HCT116 (cell line): ENCODE measurements around the gene SLCO4A1. TPM values are rescaled to one million over a fixed set of nuclear protein-coding genes. Genes with fewer than 3 reads are reported as not detected.
A peak's percentile ranks its signal among the peaks of the same experiment; 100 is the strongest.

Experiments
- ATAC-seq: fragments of 200-7000 bp; cut with Tn5 transposase; 2 replicates; pipeline ENCODE4 v1.9.1; 2020; ENCODE audit warnings: mild to moderate bottlenecking, moderate library complexity
- BruUV-seq: library from RNA; stranded (reverse); fragments of 400-500 nt; replicated peaks from 2 replicates; lab custom pipeline; 2021; lab: Mats Ljungman, UMichigan
- CTCF ChIA-PET: fragments of 300-600 bp; sonication (Branson Sonifier 250); formaldehyde crosslinking; loops from one replicate; lab custom pipeline; 2021; ENCODE audit warnings: antibody characterized with exemption; lab: Charles Lee
- POLR2A ChIA-PET: fragments of 300-600, 350-600 bp; sonication (Branson Sonifier 250); formaldehyde crosslinking; loops from one replicate; lab custom pipeline; 2021; ENCODE audit warnings: antibody characterized with exemption; lab: Charles Lee
- RAD21 ChIA-PET, 2 experiments: fragments of 300-600 bp; sonication (Branson Sonifier 250); formaldehyde crosslinking; loops; one replicate each; lab custom pipeline; 2023; ENCODE audit warnings: low total read pairs in 2 of 2; ENCODE audit not compliant: uncharacterized antibody in 2 of 2, unreplicated experiment in 2 of 2, low non-redundant PET in 1 of 2; lab: Charles Lee
- DNase-seq: peaks from one replicate; pipeline ENCODE4 v3.0.0-alpha.2; 2010; ENCODE audit warnings: low read depth, low spot score
- H2AFZ ChIP-seq: fragments of 200-600 bp; shearing (Covaris generic), sonication (generic); 2 replicates; pipeline ENCODE4 v1.6.1; 2017; ENCODE audit warnings: low read depth, mixed run types, mixed read lengths, antibody characterized with exemption, low read length; ENCODE audit not compliant: poor library complexity, severe bottlenecking
- H3K27ac ChIP-seq: 2 replicates; pipeline ENCODE4 v1.5.1; 2012; ENCODE audit warnings: low read depth, low read length
- H3K27me3 ChIP-seq: fragments of 200-600 bp; sonication (generic); 2 replicates; pipeline ENCODE4 v1.6.1; 2016; ENCODE audit warnings: mixed run types, low read length, mixed read lengths; ENCODE audit not compliant: insufficient read depth
- H3K36me3 ChIP-seq, 2 experiments: fragments of 200-500 bp in 1 of 2; fragments of 200-600 bp in 1 of 2; sonication (Bioruptor generic) in 1 of 2; sonication (generic) in 1 of 2; 2 replicates each; pipeline versions ENCODE4 v1.5.1 to v1.6.1; 2014 to 2016; ENCODE audit warnings: low read length in 2 of 2, inconsistent platforms in 1 of 2, mixed read lengths in 1 of 2, mixed run types in 1 of 2; ENCODE audit not compliant: insufficient read depth in 2 of 2, control insufficient read depth in 1 of 2
- H3K4me1 ChIP-seq, 2 experiments: fragments of 200-600 bp in 1 of 2; sonication (generic) in 1 of 2; 2 replicates each; pipeline versions ENCODE4 v1.5.1 to v1.6.1; 2012 to 2017; ENCODE audit warnings: low read length in 2 of 2, inconsistent platforms in 1 of 2, mild to moderate bottlenecking in 1 of 2, mixed read lengths in 1 of 2, mixed run types in 1 of 2, moderate library complexity in 1 of 2; ENCODE audit not compliant: insufficient read depth in 2 of 2, control insufficient read depth in 1 of 2
- H3K4me2 ChIP-seq: fragments of 200-600 bp; sonication (generic); 2 replicates; pipeline ENCODE4 v1.6.1; 2017; ENCODE audit warnings: mixed run types, low read length, mixed read lengths
- H3K4me3 ChIP-seq, 2 experiments: fragments of 200-600 bp in 1 of 2; sonication (generic) in 1 of 2; replicated peaks in 1 of 2; 2 replicates each; pipeline ENCODE4 v1.5.1; 2011 to 2016; ENCODE audit warnings: low read length in 2 of 2, control low read depth in 1 of 2, low read depth in 1 of 2, mild to moderate bottlenecking in 1 of 2, mixed read lengths in 1 of 2, mixed run types in 1 of 2
- H3K79me2 ChIP-seq: fragments of 200-600 bp; sonication (generic); 2 replicates; pipeline ENCODE4 v1.6.1; 2017; ENCODE audit warnings: mild to moderate bottlenecking, mixed run types, low read length, moderate library complexity, mixed read lengths; ENCODE audit not compliant: insufficient read depth
- H3K9ac ChIP-seq: fragments of 200-600 bp; sonication (generic); 2 replicates; pipeline ENCODE4 v1.6.1; 2016; ENCODE audit warnings: low read length, mixed read lengths
- H3K9me2 ChIP-seq: fragments of 200-600 bp; sonication (generic), shearing (Covaris generic); 2 replicates; pipeline ENCODE4 v1.6.1; 2017; ENCODE audit warnings: mixed run types, mild to moderate bottlenecking, moderate library complexity; ENCODE audit not compliant: insufficient read depth
- H3K9me3 ChIP-seq, 2 experiments: fragments of 200-500 bp in 1 of 2; fragments of 200-600 bp in 1 of 2; sonication (Bioruptor generic) in 1 of 2; sonication (generic) in 1 of 2; 2 replicates each; pipeline ENCODE4 v1.6.1; 2014 to 2017; ENCODE audit warnings: low read length in 2 of 2, mixed read lengths in 2 of 2, inconsistent platforms in 1 of 2, low read depth in 1 of 2, mild to moderate bottlenecking in 1 of 2, mixed run types in 1 of 2, moderate library complexity in 1 of 2; ENCODE audit not compliant: control insufficient read depth in 1 of 2, insufficient read depth in 1 of 2
- H4K20me1 ChIP-seq: fragments of 200-600 bp; sonication (generic), shearing (Covaris generic); 2 replicates; pipeline ENCODE4 v1.6.1; 2017; ENCODE audit warnings: mixed run types, mild to moderate bottlenecking, moderate library complexity; ENCODE audit not compliant: insufficient read depth
- ELF1 ChIP-seq: IDR thresholded peaks from 2 replicates; pipeline ENCODE4 v1.6.1; 2012; ENCODE audit warnings: low read depth, borderline replicate concordance
- POLR2AphosphoS5 ChIP-seq: IDR thresholded peaks from 2 replicates; pipeline ENCODE4 v1.6.1; 2011; ENCODE audit warnings: mild to moderate bottlenecking, low read depth, low read length, moderate library complexity
- TCF7L2 ChIP-seq: IDR thresholded peaks from 2 replicates; pipeline ENCODE4 v1.7.0; 2011; ENCODE audit warnings: borderline replicate concordance, inconsistent platforms; ENCODE audit not compliant: insufficient read depth, insufficient read length; ENCODE audit errors: extremely low read depth
- YY1 ChIP-seq: IDR thresholded peaks from 2 replicates; pipeline ENCODE4 v1.6.1; 2011; ENCODE audit warnings: low read length, low read depth, moderate library complexity, mild to moderate bottlenecking; ENCODE audit not compliant: insufficient replicate concordance; ENCODE audit errors: extremely low read depth
- intact Hi-C: fragments of 100-400 bp; cut with micrococcal nuclease; formaldehyde crosslinking; loops from 2 replicates; pipeline ENCODE4 v1.10.0; 2022
- total RNA-seq: library from RNA; stranded (reverse); gene quantifications from one replicate; pipeline ENCODE4 v1.2.1, GENCODE V29; 2021; ENCODE audit not compliant: unreplicated experiment
- TF ChIP-seq, protein P1 (sequence below): IDR thresholded peaks from 2 replicates; pipeline ENCODE4 v1.6.1; 2011; ENCODE audit warnings: mild to moderate bottlenecking, low read length, moderate library complexity; ENCODE audit not compliant: insufficient replicate concordance; ENCODE audit errors: extremely low read depth

Gene SLCO4A1
- total RNA-seq, 1 experiment from 2014 or later = 107 TPM

DNA sequence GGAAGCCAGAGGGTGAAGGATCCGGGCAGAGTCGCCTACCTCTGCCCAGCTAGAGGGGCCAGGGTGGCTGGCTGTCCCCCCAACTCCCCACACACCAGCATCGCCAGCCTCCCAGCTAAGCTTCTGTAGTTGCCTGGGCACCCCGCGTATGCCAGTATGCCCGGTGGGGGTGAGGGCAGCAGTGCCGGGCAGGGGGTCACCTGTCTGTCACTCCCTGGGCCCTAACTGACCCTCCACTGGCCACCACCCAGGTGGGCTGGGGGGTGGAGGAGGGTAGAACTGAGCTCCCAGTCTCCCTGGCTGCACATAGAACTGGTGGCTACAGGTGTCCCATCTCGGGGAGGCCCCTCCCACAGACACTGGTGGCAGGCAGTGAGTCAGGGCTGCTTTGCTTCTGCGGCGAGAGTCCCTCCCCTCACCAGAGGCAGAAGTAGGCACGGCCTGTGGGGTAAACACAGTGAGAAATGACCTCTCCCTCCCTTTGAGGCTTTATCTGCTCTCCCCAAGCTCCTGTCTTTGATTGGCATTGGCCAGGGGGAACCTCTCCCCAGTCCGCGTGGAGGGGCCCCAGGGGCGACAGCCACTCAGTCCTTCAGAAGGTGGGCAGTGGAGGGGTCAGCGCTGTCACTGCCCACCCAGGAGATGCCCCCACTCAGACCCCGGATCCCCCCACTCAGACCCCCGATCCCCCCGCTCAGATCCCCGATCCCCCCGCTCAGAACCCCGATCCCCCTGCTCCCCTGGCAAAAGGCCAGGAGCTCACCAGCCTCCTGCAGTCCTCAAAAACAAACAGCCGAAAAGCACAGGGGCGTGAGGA is 68.8 kb downstream of the SLCO4A1 start:
- no peaks in the 10 kb centered on the region for H3K9me2 ChIP-seq
- RAD21 ChIA-PET = interaction anchor here in 1 of 2 experiments (0.6 kb wide), 2 partner anchors 114 to 162 kb away, joined by 3 read pairs; no protein-coding TSS in a partner anchor
- BruUV-seq = no TSS peak
- CTCF ChIA-PET = no interaction called here
- peak overlapping the region; percentile 98 for H3K4me2 ChIP-seq
- intact Hi-C loops = no loop called here
- no peak overlapping the region for H2AFZ ChIP-seq
- no peaks in the 10 kb centered on the region for H3K9me3 ChIP-seq
- peak overlapping the region; percentile 91 for H3K9ac ChIP-seq
- ATAC-seq (peak; percentile 41), DNase-seq (no peak)
- H3K4me1 ChIP-seq = peaks cover 45 to 78% of the 10 kb centered on the region in 2 experiments
- POLR2A ChIA-PET = interaction anchor here (0.6 to 1.4 kb wide), 4 partner anchors 23 to 495 kb away, joined by 3 to 5 read pairs (median 3); no protein-coding TSS in a partner anchor
- H4K20me1 ChIP-seq = peaks cover 28% of the 10 kb centered on the region; the same call in 1 of the 2 replicates
- TF ChIP-seq, protein P1, sequence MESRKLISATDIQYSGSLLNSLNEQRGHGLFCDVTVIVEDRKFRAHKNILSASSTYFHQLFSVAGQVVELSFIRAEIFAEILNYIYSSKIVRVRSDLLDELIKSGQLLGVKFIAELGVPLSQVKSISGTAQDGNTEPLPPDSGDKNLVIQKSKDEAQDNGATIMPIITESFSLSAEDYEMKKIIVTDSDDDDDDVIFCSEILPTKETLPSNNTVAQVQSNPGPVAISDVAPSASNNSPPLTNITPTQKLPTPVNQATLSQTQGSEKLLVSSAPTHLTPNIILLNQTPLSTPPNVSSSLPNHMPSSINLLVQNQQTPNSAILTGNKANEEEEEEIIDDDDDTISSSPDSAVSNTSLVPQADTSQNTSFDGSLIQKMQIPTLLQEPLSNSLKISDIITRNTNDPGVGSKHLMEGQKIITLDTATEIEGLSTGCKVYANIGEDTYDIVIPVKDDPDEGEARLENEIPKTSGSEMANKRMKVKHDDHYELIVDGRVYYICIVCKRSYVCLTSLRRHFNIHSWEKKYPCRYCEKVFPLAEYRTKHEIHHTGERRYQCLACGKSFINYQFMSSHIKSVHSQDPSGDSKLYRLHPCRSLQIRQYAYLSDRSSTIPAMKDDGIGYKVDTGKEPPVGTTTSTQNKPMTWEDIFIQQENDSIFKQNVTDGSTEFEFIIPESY = no peak
- no peak for TF ChIP-seq ELF1
- TF ChIP-seq TCF7L2 = no peak
- TF ChIP-seq POLR2AphosphoS5 = peak; percentile 69
- TF ChIP-seq YY1 = no peak
- TF ChIP-seq, all 23 proteins: peak for 1
- peak overlapping the region; percentile 96 to 99 for H3K4me3 ChIP-seq
- peak overlapping the region; percentile 100 for H3K27ac ChIP-seq
- peaks cover 17 to 62% of the 10 kb centered on the region in 2 experiments for H3K36me3 ChIP-seq
- H3K79me2 ChIP-seq = peaks cover 88% of the 10 kb centered on the region
- no peaks in the 10 kb centered on the region for H3K27me3 ChIP-seq
